Measurements from ENCODE around the gene PLXNA4. TPM values are rescaled to one million over a fixed set of nuclear protein-coding genes. Genes with fewer than 3 reads are reported as not detected.

The PLXNA4 gene
- total RNA-seq, 1 experiment from 2014 or later = not detected

DNA sequence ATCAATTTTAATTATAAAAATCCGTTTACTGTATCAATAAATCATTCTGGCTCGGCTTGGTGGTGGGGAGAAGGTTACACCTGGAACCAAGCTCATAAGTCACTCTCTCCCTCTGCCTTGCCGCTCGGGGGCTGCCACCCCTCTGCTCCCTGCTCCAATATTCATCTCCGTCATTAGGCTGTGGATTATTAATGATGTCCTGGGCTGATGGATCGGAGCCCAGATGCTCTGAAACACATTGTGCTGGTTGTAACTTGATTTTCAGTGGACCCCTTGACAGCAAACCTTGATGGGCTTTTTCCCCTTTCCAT lies 314.2 kb downstream of the PLXNA4 start:
- Mint-ChIP-seq H3K4me1 (ENCODE audit: insufficient read depth, unreplicated experiment) (no peaks in the 10 kb centered on the region), H3K36me3 (ENCODE audit: insufficient read depth, unreplicated experiment) (no peaks in the 10 kb centered on the region), H3K27me3 (ENCODE audit: insufficient read depth, unreplicated experiment) (no peaks in the 10 kb centered on the region), H3K4me3 (ENCODE audit: unreplicated experiment) (no peak overlapping the region), H3K27ac (ENCODE audit: low read depth, unreplicated experiment) (no peak overlapping the region), H3K9me3 (ENCODE audit: unreplicated experiment) (peaks cover 17% of the 10 kb centered on the region)
- TF ChIP-seq, protein P1, sequence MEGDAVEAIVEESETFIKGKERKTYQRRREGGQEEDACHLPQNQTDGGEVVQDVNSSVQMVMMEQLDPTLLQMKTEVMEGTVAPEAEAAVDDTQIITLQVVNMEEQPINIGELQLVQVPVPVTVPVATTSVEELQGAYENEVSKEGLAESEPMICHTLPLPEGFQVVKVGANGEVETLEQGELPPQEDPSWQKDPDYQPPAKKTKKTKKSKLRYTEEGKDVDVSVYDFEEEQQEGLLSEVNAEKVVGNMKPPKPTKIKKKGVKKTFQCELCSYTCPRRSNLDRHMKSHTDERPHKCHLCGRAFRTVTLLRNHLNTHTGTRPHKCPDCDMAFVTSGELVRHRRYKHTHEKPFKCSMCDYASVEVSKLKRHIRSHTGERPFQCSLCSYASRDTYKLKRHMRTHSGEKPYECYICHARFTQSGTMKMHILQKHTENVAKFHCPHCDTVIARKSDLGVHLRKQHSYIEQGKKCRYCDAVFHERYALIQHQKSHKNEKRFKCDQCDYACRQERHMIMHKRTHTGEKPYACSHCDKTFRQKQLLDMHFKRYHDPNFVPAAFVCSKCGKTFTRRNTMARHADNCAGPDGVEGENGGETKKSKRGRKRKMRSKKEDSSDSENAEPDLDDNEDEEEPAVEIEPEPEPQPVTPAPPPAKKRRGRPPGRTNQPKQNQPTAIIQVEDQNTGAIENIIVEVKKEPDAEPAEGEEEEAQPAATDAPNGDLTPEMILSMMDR (IDR thresholded peaks at IDR 0.05; ENCODE audit: unreplicated experiment) = no peak
- CTCF ChIA-PET = no interaction called here
- POLR2A ChIA-PET = no interaction called here
- intact Hi-C loops (cut with micrococcal nuclease) = no loop called here
- no TSS peak for BruUV-seq (replicated peaks)
- no peak for DNase-seq (ENCODE audit: unreplicated experiment)

DNA sequence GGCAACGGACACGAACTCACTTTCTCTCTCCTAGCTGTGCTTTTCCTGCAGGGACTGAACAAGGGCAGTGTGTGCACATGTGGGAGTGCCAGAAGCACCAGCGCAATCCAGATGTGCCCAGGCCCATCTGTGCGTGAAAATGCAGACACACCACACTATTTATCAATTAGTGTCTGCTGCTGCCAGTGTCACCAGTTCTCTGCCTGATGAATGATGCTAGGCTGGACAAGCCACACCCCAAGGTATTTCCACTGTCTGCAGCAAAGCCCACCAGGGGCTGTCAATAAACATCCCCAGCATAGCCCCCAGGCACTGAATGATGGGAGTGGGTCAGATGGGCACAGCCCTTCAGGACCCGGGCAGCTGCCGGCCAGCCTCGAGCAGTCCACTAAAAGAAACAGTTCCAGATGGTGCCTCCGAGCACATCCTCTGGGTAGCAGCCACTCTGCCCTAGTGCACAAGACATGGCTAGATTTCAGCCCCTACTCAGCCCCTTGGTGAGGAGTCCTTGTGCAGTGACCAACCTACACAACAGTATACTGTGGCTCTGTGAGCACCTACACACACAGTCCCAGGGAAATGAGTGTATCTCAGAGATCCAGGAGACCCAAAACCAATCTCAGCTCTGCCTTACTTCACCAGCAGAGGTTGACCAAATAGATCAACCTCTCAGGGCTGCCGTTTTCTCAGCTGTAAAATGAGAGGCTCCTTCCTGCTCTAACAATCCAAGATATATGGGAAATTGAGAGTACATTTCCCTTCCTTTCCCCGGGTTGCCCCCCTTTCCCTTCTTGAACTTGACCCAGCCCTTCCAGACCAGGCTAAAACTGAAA lies 314.7 kb downstream of the PLXNA4 start:
- Mint-ChIP-seq H3K4me1 (ENCODE audit: insufficient read depth, unreplicated experiment) (no peaks in the 10 kb centered on the region), H3K27ac (ENCODE audit: low read depth, unreplicated experiment) (no peak overlapping the region), H3K9me3 (ENCODE audit: unreplicated experiment) (peaks cover 17% of the 10 kb centered on the region), H3K27me3 (ENCODE audit: insufficient read depth, unreplicated experiment) (no peaks in the 10 kb centered on the region), H3K36me3 (ENCODE audit: insufficient read depth, unreplicated experiment) (no peaks in the 10 kb centered on the region), H3K4me3 (ENCODE audit: unreplicated experiment) (no peak overlapping the region)
- ChIA-PET POLR2A (interaction anchor here (0.8 kb wide), 1 partner anchor 9 kb away, joined by 3 read pairs; no protein-coding TSS in a partner anchor), CTCF (no interaction called here)
- TF ChIP-seq, protein P1 (IDR thresholded peaks at IDR 0.05; ENCODE audit: unreplicated experiment) = no peak
- intact Hi-C loops (cut with micrococcal nuclease) = no loop called here
- no TSS peak for BruUV-seq (replicated peaks)
- no peak for DNase-seq (ENCODE audit: unreplicated experiment)

DNA sequence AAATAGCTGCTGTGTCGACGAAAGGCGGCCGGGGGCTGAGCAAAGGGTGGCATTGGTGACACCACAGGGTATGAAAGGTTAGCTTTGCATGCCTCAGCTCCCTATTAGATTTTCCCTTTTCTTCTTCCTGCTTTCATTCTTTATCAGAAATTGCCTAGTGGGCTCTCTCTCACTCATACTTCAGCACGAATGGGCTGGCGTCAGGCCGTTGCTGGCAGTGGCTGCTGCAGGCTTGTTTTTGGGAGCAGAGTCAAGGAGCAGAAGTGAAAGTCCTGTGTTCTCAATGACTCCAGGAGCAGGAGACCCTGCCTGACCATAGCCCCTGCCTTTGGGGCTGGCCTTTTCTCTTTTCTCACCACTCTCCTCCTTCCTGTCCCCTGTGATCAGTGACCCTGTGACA lies 318.0 kb downstream of the PLXNA4 start:
- no TSS peak for BruUV-seq (replicated peaks)
- Mint-ChIP-seq H3K4me1 (ENCODE audit: insufficient read depth, unreplicated experiment) (no peaks in the 10 kb centered on the region), H3K9me3 (ENCODE audit: unreplicated experiment) (peaks cover 9% of the 10 kb centered on the region), H3K4me3 (ENCODE audit: unreplicated experiment) (no peak overlapping the region), H3K27ac (ENCODE audit: low read depth, unreplicated experiment) (no peak overlapping the region), H3K27me3 (ENCODE audit: insufficient read depth, unreplicated experiment) (no peaks in the 10 kb centered on the region), H3K36me3 (ENCODE audit: insufficient read depth, unreplicated experiment) (no peaks in the 10 kb centered on the region)
- ChIA-PET POLR2A (no interaction called here), CTCF (interaction anchor here (0.6 kb wide), 1 partner anchor 788 kb away, joined by 3 read pairs; no protein-coding TSS in a partner anchor)
- intact Hi-C loops (cut with micrococcal nuclease) = no loop called here
- DNase-seq (ENCODE audit: unreplicated experiment) = no peak
- TF ChIP-seq, protein P1 (IDR thresholded peaks at IDR 0.05; ENCODE audit: unreplicated experiment) = no peak

DNA sequence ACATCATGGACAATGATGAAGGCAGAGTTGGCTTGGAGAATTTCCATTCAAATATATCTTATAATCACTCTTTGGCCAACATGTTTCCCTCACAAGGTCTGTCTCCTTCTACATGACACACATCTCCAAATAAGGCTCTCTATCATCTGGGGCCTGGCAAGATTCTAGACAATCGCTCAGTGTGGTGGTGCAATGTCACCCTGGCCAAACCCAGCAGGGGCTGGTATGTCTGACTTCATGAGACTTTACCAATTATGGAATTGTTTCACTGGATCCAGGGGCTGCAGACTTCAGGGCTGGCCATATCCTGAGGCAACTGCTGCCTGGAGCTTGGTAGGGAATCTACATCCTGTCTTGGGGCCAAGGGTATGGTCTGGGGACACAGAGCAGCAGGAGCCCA lies 319.0 kb downstream of the PLXNA4 start:
- TF ChIP-seq, protein P1 (IDR thresholded peaks at IDR 0.05; ENCODE audit: unreplicated experiment) = no peak
- no peaks in the 10 kb centered on the region for H3K27me3 Mint-ChIP-seq (ENCODE audit: insufficient read depth, unreplicated experiment)
- no peaks in the 10 kb centered on the region for H3K4me1 Mint-ChIP-seq (ENCODE audit: insufficient read depth, unreplicated experiment)
- no peak overlapping the region for H3K27ac Mint-ChIP-seq (ENCODE audit: low read depth, unreplicated experiment)
- no TSS peak for BruUV-seq (replicated peaks)
- CTCF ChIA-PET = interaction anchor here (0.6 kb wide), 1 partner anchor 312 kb away, joined by 4 read pairs; no protein-coding TSS in a partner anchor
- no peak for DNase-seq (ENCODE audit: unreplicated experiment)
- intact Hi-C loops (cut with micrococcal nuclease) = no loop called here
- H3K4me3 Mint-ChIP-seq (ENCODE audit: unreplicated experiment) = no peak overlapping the region
- peaks cover 9% of the 10 kb centered on the region for H3K9me3 Mint-ChIP-seq (ENCODE audit: unreplicated experiment)
- no peaks in the 10 kb centered on the region for H3K36me3 Mint-ChIP-seq (ENCODE audit: insufficient read depth, unreplicated experiment)
- POLR2A ChIA-PET = no interaction called here
